ENCODE measurements around the gene CAV3.

- no peak for TF ChIP-seq CTCF (IDR thresholded peaks at IDR 0.05)
- TF ChIP-seq POLR2A (IDR thresholded peaks at IDR 0.05), result no peak
Observed at GRCh38 chr3:8767256-8767666, 33.7 kb downstream of the CAV3 start.
